Activated CD4-positive, alpha-beta memory T cell treated with anti-CD3 and anti-CD28 coated beads, Interleukin-2, amount 10 ng/mL, durations not matched to agents 7 days and 5 days (primary cell): ENCODE results near the gene DBR1. TPM values are rescaled to one million over a fixed set of nuclear protein-coding genes. Genes with fewer than 3 reads are reported as not detected.

ENCODE experiments used
- CTCF ChIA-PET: fragments of 350-600 bp; sonication (Branson Sonifier 250); formaldehyde crosslinking; loops from one replicate; lab custom pipeline; 2021; ENCODE audit warnings: antibody characterized with exemption, inconsistent platforms; lab: Charles Lee
- POLR2A ChIA-PET: fragments of 350-600 bp; sonication (Branson Sonifier 250); formaldehyde crosslinking; loops from one replicate; lab custom pipeline; 2021; ENCODE audit warnings: antibody characterized with exemption; lab: Charles Lee
- DNase-seq: peaks from one replicate; pipeline ENCODE4 v3.0.0-alpha.2; 2020
- H3K27ac Mint-ChIP-seq: one replicate; pipeline ENCODE4 v1.8.0; 2021; ENCODE audit warnings: mild to moderate bottlenecking, mixed read lengths
- H3K27me3 Mint-ChIP-seq: one replicate; pipeline ENCODE4 v1.8.0; 2021; ENCODE audit warnings: mixed read lengths
- H3K36me3 Mint-ChIP-seq: one replicate; pipeline ENCODE4 v1.8.0; 2021; ENCODE audit warnings: low read depth, mixed read lengths
- H3K4me1 Mint-ChIP-seq: one replicate; pipeline ENCODE4 v1.8.0; 2021; ENCODE audit warnings: mixed read lengths
- H3K4me3 Mint-ChIP-seq: one replicate; pipeline ENCODE4 v1.8.0; 2021; ENCODE audit warnings: mild to moderate bottlenecking, mixed read lengths
- H3K9me3 Mint-ChIP-seq: one replicate; pipeline ENCODE4 v1.8.0; 2021; ENCODE audit warnings: mixed read lengths
- total RNA-seq, 2 experiments: library from RNA; stranded (reverse); gene quantifications; one replicate each; pipeline ENCODE4 v1.2.3, GENCODE V29; 2021

The DBR1 gene
- total RNA-seq, 2 experiments from 2014 or later, result 19.4 to 20.0 TPM

DNA sequence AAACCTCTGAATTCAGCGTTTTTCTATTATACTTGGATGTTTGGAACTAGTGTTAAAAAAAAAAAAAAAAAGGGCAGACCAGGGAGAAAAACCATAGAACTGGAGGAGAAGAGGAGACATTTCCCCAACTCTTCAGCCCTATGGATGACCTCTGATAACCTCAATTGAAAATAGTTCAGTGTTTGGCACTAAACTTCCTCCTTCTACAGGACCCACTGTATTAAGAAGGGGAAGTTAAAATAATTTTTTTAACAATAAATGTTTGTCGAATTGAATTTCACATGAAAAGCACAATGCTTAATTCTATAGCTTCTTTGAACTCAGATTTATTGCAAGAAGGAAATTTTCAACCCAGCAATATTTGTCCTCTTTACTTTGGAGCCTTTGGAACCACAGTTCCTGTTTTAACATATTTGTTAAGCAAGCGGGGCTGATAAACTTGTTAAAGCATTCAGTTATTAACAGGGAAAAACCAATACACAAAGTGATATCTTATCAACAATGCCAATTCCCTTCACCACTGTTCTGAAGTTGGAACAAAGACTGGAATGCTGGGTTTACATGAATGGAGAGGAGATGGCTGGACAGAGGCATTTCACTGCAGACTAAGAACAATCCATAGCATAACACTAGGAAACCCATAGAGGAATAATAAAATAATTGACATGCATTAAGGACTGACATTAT lies 39.4 kb downstream of the DBR1 start:
- ChIA-PET CTCF (no interaction called here), POLR2A (no interaction called here)
- Mint-ChIP-seq H3K36me3 (no peaks in the 10 kb centered on the region), H3K4me1 (no peaks in the 10 kb centered on the region), H3K27ac (no peak overlapping the region), H3K9me3 (no peaks in the 10 kb centered on the region), H3K27me3 (peaks cover 18% of the 10 kb centered on the region), H3K4me3 (no peak overlapping the region)
- no peak for DNase-seq

- H3K4me3 Mint-ChIP-seq, result no peak within 1 kb of the TSS
- H3K27ac Mint-ChIP-seq, result no peak within 1 kb of the TSS
- H3K36me3 Mint-ChIP-seq, result no peaks in the 10 kb centered on the region
- H3K9me3 Mint-ChIP-seq, result no peaks in the 10 kb centered on the region
- H3K27me3 Mint-ChIP-seq, result peaks cover 16% of the 10 kb centered on the region
- ChIA-PET CTCF (interaction anchor here (0.6 to 1.4 kb wide), 2 partner anchors 10 to 15 kb away, joined by 3 to 5 read pairs; no protein-coding TSS in a partner anchor), POLR2A (no interaction called here)
- H3K4me1 Mint-ChIP-seq, result no peaks in the 10 kb centered on the region
- DNase-seq, result no peak
Observed at GRCh38 chr3:138132239-138132638, 42.5 kb downstream of the DBR1 start, which contains the start of gene A4GNT. A4GNT (minus strand) TSS chr3:138132390; CDS start chr3:138131256, 1,134 bp downstream.

DNA sequence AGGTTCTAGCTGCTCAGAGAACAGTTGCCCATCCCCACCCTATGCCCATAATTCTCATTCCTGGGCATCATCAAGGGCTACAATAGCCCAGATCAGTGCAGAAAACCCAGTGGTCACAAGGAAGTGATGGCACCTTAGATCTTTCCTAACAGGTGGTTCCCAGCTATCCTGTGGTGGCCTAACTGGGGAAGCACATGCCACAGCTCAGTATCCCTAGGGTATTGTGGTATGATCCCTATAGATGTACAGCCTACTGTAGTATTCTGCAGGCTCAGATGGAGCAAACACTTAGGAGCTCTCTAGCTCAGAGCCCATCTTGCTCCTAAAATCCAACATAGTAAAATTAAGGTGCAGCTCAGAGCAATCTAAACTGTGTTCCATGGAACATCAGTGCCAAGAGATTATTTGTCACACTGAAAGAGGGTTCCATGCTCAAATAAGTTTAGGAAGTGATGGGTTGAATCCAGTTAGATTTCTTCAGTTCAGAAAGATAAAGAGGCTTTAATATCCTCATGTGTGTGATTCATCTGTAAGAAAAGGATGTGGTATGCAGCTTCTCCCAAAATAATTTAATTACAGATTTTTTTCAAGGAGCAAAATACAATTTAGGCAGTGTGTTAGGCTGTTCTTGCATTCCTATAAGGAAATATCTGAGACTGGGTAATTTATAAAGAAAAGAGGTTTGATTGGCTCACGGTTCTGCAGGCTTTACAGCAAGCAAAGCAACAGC lies 46.9 kb downstream of the DBR1 start:
- Mint-ChIP-seq H3K4me1 (no peaks in the 10 kb centered on the region), H3K36me3 (no peaks in the 10 kb centered on the region), H3K27ac (no peak overlapping the region), H3K27me3 (peaks cover 13% of the 10 kb centered on the region), H3K4me3 (no peak overlapping the region), H3K9me3 (no peaks in the 10 kb centered on the region)
- ChIA-PET CTCF (interaction anchor here (0.8 to 1.4 kb wide), 2 partner anchors 10 to 12 kb away, joined by 4 to 6 read pairs; partner anchors contain the start of gene DZIP1L), POLR2A (no interaction called here)
- DNase-seq, result no peak

DNA sequence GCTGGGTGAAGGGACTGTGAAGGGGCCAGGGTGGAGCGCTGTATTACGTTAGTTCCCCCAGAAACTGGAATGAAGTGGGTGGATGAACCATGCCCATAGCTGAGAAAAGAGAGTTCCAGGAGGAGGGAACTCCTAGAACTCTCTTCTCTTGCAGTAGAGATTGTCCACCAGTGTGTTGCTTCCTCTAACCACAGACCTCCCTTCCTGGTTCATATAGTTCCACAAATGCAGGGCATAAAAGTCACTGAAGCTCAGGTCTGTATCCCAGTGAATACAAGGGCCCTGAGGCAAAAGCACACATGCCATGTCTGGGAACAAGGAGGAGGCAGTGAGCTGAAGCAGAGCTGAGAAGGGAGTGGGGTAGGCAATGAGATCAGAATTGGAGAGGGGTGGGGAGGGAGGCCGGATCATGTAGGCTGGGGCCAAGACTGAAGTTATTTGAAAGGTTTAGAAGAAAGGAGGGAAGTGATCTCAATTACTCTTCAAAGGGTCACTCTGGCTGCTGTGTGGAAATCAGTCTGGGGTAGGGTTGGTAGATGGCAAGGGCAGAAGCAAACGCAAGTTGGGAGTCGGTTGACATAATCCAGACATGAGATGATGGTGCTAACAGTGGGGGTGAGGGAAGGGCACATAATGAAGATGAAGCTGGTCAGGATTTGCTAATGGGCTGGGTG lies 49.0 kb downstream of the DBR1 start:
- no peaks in the 10 kb centered on the region for H3K4me1 Mint-ChIP-seq
- no peaks in the 10 kb centered on the region for H3K9me3 Mint-ChIP-seq
- peaks cover 7% of the 10 kb centered on the region for H3K27me3 Mint-ChIP-seq
- POLR2A ChIA-PET, result no interaction called here
- DNase-seq, result no peak
- CTCF ChIA-PET, result interaction anchor here (1.2 kb wide), 1 partner anchor 10 kb away, joined by 4 read pairs; the partner anchor contains the start of gene DZIP1L
- H3K4me3 Mint-ChIP-seq, result no peak overlapping the region
- H3K27ac Mint-ChIP-seq, result no peak overlapping the region
- no peaks in the 10 kb centered on the region for H3K36me3 Mint-ChIP-seq

DNA sequence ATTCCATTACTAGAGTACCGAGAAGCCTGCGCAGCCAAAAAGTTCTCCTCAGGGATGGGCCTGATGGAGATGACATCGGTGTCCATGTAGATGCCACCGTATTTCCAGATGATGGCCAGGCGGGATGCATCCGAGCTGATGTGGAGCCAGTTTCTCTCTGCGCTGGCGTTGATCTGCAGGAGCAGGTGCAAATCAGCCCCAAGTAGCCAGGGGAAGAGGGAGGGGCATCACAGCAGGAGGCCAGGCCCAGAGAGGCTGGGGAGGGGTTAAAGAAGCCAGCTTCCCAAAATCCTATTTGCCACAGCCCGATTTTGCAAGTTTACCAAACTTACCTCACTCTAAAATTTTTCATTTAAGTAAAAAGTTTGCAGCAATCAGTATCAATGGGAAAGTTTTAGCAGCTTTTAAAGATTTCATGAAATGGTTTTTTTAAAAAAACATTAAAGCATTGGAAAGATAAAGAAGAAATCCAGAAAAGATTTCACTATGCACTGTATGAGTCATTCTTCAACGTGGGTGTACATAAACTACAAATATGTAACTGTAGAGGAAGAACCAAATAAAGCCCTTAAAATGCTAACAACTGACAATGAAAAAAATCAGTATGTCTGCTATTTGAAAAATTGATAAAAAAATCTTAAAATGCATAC lies 49.9 kb downstream of the DBR1 start:
- CTCF ChIA-PET, result interaction anchor here (1.2 kb wide), 1 partner anchor 10 kb away, joined by 4 read pairs; the partner anchor contains the start of gene DZIP1L
- Mint-ChIP-seq H3K4me3 (no peak overlapping the region), H3K4me1 (no peaks in the 10 kb centered on the region), H3K27me3 (peaks cover 8% of the 10 kb centered on the region), H3K27ac (no peak overlapping the region), H3K36me3 (no peaks in the 10 kb centered on the region), H3K9me3 (no peaks in the 10 kb centered on the region)
- POLR2A ChIA-PET, result no interaction called here
- no peak for DNase-seq

DNA sequence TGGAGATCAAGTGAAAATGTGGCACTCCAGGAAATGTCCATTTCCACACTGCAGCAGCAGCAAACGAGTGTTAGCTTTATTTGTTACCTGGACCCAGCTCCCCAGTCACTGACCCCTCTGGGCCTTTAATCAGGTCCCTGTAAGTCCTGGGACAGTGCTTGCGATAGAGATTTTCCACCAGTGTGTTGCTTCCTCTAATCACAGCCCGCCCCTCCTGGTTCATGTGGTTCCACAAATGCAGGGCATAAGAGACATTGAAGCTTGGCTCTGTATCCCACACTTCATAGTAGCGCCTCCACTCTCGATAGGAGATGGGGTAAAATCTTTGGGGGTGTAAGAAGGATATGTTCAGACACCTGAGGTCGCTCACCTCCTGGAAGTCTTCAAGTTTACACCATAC lies 50.5 kb downstream of the DBR1 start:
- no peaks in the 10 kb centered on the region for H3K4me1 Mint-ChIP-seq
- POLR2A ChIA-PET, result no interaction called here

GRCh38 chr3:138119423-138119766 lies 55.3 kb downstream of the DBR1 start:
- H3K27me3 Mint-ChIP-seq, result peaks cover 39% of the 10 kb centered on the region
- peaks cover 8% of the 10 kb centered on the region for H3K4me1 Mint-ChIP-seq
- no peak overlapping the region for H3K4me3 Mint-ChIP-seq
- no peaks in the 10 kb centered on the region for H3K9me3 Mint-ChIP-seq
- POLR2A ChIA-PET, result no interaction called here
- no peak for DNase-seq
- no peaks in the 10 kb centered on the region for H3K36me3 Mint-ChIP-seq
- no peak overlapping the region for H3K27ac Mint-ChIP-seq
- CTCF ChIA-PET, result interaction anchor here (1.3 to 5.4 kb wide), 5 partner anchors 37 to 53 kb away, joined by 3 to 57 read pairs (median 10); no protein-coding TSS in a partner anchor

More for the DNA sequence above, 50.5 kb downstream of the DBR1 start:
- DNase-seq, result no peak
- Mint-ChIP-seq H3K4me3 (no peak overlapping the region), H3K36me3 (no peaks in the 10 kb centered on the region), H3K27me3 (peaks cover 8% of the 10 kb centered on the region), H3K27ac (no peak overlapping the region), H3K9me3 (no peaks in the 10 kb centered on the region)
- CTCF ChIA-PET, result no interaction called here

GRCh38 chr3:138118612-138119422 lies 55.9 kb downstream of the DBR1 start:
- ChIA-PET POLR2A (interaction anchor here (0.7 kb wide), 1 partner anchor 48 kb away, joined by 3 read pairs; no protein-coding TSS in a partner anchor), CTCF (interaction anchor here (0.9 to 5.4 kb wide), 11 partner anchors 9 to 53 kb away, joined by 3 to 57 read pairs (median 5); no protein-coding TSS in a partner anchor)
- H3K27me3 Mint-ChIP-seq, result peaks cover 44% of the 10 kb centered on the region
- H3K9me3 Mint-ChIP-seq, result no peaks in the 10 kb centered on the region
- H3K4me1 Mint-ChIP-seq, result peaks cover 8% of the 10 kb centered on the region
- H3K36me3 Mint-ChIP-seq, result no peaks in the 10 kb centered on the region
- H3K4me3 Mint-ChIP-seq, result no peak overlapping the region
- peak; percentile 56 for DNase-seq
- H3K27ac Mint-ChIP-seq, result no peak overlapping the region

DNA sequence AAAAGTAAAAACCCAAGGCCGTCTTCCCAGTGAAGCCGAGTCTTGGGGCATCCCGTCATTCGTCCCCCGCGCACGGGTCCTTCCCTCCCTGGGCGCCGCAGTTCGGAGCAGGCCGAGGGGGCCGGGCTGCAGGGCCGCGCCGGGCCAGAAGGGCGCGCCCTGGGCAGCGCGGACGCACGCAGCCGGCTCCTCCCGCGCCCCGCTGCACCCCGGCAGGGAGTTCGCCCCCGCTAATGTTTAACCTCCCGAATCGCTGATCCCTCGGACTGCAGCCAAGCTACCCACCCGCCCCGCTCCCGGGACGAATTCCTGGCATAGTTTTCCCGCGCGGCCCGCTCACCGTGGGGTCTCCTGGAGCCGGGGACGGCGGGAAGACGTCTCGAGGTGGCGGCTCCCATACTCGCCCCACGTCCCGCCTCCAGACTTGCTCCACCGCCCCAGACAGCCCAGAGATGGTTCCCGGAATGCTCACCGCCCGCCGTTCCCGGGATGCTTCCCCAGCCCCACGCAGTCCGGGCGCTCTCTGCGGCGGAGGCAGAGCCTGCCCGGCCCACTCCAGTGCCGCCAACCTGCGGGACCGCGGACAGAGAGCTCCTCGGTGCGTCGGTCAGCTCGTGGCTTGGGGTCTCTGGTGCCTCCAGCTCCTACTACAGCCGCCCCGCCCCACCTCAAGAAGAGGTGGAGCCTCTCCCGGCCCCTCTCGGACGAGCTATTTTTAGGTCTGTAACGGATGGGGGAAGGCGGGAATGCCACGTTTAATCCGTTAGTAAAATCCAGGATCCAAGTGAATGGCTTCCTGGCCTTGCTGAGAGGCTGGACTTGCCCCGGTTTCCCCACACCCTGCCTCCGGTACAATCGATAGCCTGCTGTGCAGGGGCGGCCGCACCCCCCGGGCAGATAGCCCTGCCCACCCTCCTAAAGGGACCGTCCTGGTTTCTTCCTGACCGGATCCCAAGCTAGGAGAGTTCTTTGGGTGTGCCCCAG lies 59.4 kb downstream of the DBR1 start, which contains the start of gene DZIP1L:
DZIP1L (minus strand) TSS at position 621 of the 984 bp plus-strand sequence. CDS start 11,637 bp downstream, outside the sequence.
- ChIA-PET POLR2A (no interaction called here), CTCF (interaction anchor here (0.9 to 5.4 kb wide), 5 partner anchors 10 to 235 kb away, joined by 4 to 57 read pairs (median 5); no protein-coding TSS in a partner anchor)
- peaks cover 8% of the 10 kb centered on the region for H3K4me1 Mint-ChIP-seq
- H3K4me3 Mint-ChIP-seq, result peak within 1 kb of the TSS; percentile 68
- H3K9me3 Mint-ChIP-seq, result no peaks in the 10 kb centered on the region
- peaks cover 47% of the 10 kb centered on the region for H3K27me3 Mint-ChIP-seq
- no peak within 1 kb of the TSS for H3K27ac Mint-ChIP-seq
- peak; percentile 28 for DNase-seq
- H3K36me3 Mint-ChIP-seq, result no peaks in the 10 kb centered on the region

GRCh38 chr3:138114431-138114918 lies 60.2 kb downstream of the DBR1 start:
- H3K27ac Mint-ChIP-seq, result no peak overlapping the region
- H3K4me3 Mint-ChIP-seq, result peak overlapping the region; percentile 22
- no peak for DNase-seq
- ChIA-PET POLR2A (no interaction called here), CTCF (no interaction called here)
- H3K36me3 Mint-ChIP-seq, result no peaks in the 10 kb centered on the region
- H3K9me3 Mint-ChIP-seq, result no peaks in the 10 kb centered on the region
- H3K27me3 Mint-ChIP-seq, result peaks cover 50% of the 10 kb centered on the region
- H3K4me1 Mint-ChIP-seq, result peaks cover 8% of the 10 kb centered on the region

DNA sequence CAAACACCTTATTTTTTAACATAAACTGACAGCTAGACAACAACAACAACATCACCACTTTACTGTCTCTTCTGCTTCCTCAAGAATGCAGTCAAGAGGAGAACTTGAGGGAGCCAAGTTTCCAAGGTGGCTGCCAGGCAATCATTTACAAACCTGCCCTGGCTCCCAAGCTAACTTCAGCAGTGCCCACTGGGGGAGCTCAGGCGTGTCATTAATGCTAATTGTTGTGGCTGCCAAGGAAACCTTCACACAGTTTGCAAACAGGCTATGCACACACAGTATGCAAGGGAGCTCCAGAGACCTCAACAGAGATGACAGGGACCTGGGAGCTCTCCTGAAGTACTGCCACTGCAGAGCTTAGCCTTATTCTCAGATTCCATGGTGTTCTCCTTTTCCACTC lies 61.4 kb downstream of the DBR1 start:
- POLR2A ChIA-PET, result no interaction called here
- H3K4me3 Mint-ChIP-seq, result no peak overlapping the region
- no peaks in the 10 kb centered on the region for H3K36me3 Mint-ChIP-seq

More for the DNA sequence above, 61.4 kb downstream of the DBR1 start:
- CTCF ChIA-PET, result interaction anchor here (1.0 kb wide), 1 partner anchor 44 kb away, joined by 3 read pairs; no protein-coding TSS in a partner anchor
- peaks cover 46% of the 10 kb centered on the region for H3K27me3 Mint-ChIP-seq
- peaks cover 8% of the 10 kb centered on the region for H3K4me1 Mint-ChIP-seq
- H3K27ac Mint-ChIP-seq, result no peak overlapping the region
- no peak for DNase-seq
- H3K9me3 Mint-ChIP-seq, result no peaks in the 10 kb centered on the region
